Effector memory CD4-positive, alpha-beta T cell (primary cell): ENCODE measurements around the gene LHX4.

Experiments used
- DNase-seq, 3 donors: peaks; one replicate each; pipeline ENCODE4 v3.0.0-alpha.2; 2020
- H3K27ac ChIP-seq: 2 replicates; pipeline ENCODE4 v1.7.0; 2013; ENCODE audit warnings: mild to moderate bottlenecking, low read length, moderate library complexity; ENCODE audit not compliant: insufficient read depth, poor library complexity, severe bottlenecking
- H3K27me3 ChIP-seq: replicated peaks from 2 replicates; pipeline ENCODE4 v1.7.0; 2013; ENCODE audit warnings: mild to moderate bottlenecking, low read length; ENCODE audit not compliant: insufficient read depth, control insufficient read depth, poor library complexity, severe bottlenecking
- H3K36me3 ChIP-seq: 2 replicates; pipeline ENCODE4 v1.7.0; 2013; ENCODE audit warnings: mild to moderate bottlenecking, low read length, moderate library complexity; ENCODE audit not compliant: control insufficient read depth, insufficient read depth
- H3K4me1 ChIP-seq: 2 replicates; pipeline ENCODE4 v1.7.0; 2013; ENCODE audit warnings: low read length, mild to moderate bottlenecking; ENCODE audit not compliant: control insufficient read depth, insufficient read depth, poor library complexity, severe bottlenecking
- H3K4me3 ChIP-seq: 2 replicates; pipeline ENCODE4 v1.7.0; 2013; ENCODE audit warnings: low read length, low read depth, mild to moderate bottlenecking; ENCODE audit not compliant: insufficient read depth, poor library complexity, severe bottlenecking
- H3K9me3 ChIP-seq: 2 replicates; pipeline ENCODE4 v1.7.0; 2013; ENCODE audit warnings: mild to moderate bottlenecking, low read length, moderate library complexity; ENCODE audit not compliant: control insufficient read depth

Gene LHX4

GRCh38 chr1:180257028-180257386 lies 26.9 kb downstream of the LHX4 start:
- no peaks in the 10 kb centered on the region for H3K36me3 ChIP-seq
- no peaks in the 10 kb centered on the region for H3K9me3 ChIP-seq
- H3K27ac ChIP-seq = no peak overlapping the region
- no peaks in the 10 kb centered on the region for H3K4me1 ChIP-seq
- no peak overlapping the region for H3K4me3 ChIP-seq
- no peak for DNase-seq
- peaks cover 12% of the 10 kb centered on the region for H3K27me3 ChIP-seq

- H3K9me3 ChIP-seq = no peaks in the 10 kb centered on the region
- DNase-seq = no peak
- no peak overlapping the region for H3K27ac ChIP-seq
- H3K36me3 ChIP-seq = no peaks in the 10 kb centered on the region
- no peaks in the 10 kb centered on the region for H3K4me1 ChIP-seq
- no peak overlapping the region for H3K4me3 ChIP-seq
- H3K27me3 ChIP-seq = peaks cover 8% of the 10 kb centered on the region
Measured at GRCh38 chr1:180257486-180257885, 27.4 kb downstream of the LHX4 start.

GRCh38 chr1:180258290-180258689 lies 28.2 kb downstream of the LHX4 start:
- no peaks in the 10 kb centered on the region for H3K9me3 ChIP-seq
- H3K27ac ChIP-seq = no peak overlapping the region
- no peaks in the 10 kb centered on the region for H3K4me1 ChIP-seq
- H3K36me3 ChIP-seq = no peaks in the 10 kb centered on the region
- H3K4me3 ChIP-seq = no peak overlapping the region
- peaks cover 8% of the 10 kb centered on the region for H3K27me3 ChIP-seq
- DNase-seq = no peak

DNA sequence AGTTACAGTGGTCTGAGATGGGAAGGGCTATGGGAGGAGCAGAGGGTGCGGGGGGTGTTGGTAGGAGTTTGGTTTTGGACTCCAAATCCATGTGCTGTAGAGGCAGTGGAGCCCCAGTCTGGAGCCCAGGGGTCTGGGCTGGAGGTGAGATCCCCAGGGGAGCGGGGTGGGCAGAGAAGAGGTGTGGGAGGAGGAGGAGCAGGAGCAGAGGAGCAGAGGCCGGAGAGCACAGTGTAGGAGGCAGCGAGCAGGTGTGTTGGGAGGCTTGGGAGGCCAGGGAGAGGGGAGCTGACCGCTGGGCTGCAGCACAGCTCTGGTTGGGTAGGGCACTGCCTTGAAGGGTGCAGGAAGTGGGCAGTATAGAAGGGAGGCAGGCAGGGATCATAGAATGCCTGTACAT lies 28.9 kb downstream of the LHX4 start:
- Histone ChIP-seq H3K36me3 (no peaks in the 10 kb centered on the region), H3K9me3 (no peaks in the 10 kb centered on the region), H3K27ac (no peak overlapping the region), H3K27me3 (peaks cover 4% of the 10 kb centered on the region), H3K4me1 (no peaks in the 10 kb centered on the region), H3K4me3 (no peak overlapping the region)
- DNase-seq = no peak

DNA sequence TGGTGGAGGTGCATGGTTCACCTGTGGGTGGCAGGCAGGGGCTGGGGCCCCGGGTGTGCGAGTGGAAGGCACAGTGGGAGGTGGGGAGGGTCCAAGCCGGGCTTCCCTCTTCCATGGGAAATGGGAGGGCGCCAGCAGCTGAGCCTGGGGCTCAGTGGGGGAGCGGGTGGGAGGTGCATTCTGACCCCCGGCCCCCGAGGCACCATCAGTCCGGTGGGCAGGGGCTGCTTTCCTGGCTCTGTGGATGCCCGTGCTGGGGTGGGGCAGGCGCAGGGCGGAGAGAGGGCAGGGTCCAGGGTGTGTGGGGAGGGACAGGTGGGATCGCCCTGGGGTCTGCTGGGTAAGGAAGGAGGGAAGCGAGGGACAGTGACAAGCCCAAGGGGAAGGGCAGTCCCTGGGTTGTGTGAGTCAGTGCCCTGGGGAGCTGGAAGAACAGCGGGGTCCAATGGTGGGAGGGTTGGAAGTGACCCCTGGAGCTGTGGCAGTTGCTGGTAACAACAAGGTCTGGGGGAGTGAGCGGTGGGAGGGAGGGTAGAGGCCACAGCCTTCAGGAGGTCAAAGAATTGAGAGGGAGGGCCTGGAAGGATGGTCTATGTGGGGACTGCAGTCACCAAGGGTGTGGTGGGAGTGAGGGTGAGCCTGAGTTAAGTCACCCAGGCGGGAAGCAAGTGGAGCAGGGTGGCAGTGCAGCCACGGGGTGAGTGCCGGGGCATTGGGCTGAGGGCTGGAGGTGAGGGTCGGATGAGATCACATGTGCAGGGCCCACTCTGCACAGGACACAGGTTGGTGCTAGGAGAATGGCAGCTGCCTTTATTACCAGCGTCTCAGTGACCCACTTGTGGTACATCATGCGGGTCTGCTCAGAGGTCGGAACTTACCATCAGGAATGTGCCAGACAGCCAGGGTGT lies 29.6 kb downstream of the LHX4 start:
- no peaks in the 10 kb centered on the region for H3K36me3 ChIP-seq
- H3K27ac ChIP-seq = no peak overlapping the region
- H3K4me1 ChIP-seq = no peaks in the 10 kb centered on the region
- no peak overlapping the region for H3K4me3 ChIP-seq
- no peaks in the 10 kb centered on the region for H3K27me3 ChIP-seq
- no peaks in the 10 kb centered on the region for H3K9me3 ChIP-seq
- DNase-seq = no peak

DNA sequence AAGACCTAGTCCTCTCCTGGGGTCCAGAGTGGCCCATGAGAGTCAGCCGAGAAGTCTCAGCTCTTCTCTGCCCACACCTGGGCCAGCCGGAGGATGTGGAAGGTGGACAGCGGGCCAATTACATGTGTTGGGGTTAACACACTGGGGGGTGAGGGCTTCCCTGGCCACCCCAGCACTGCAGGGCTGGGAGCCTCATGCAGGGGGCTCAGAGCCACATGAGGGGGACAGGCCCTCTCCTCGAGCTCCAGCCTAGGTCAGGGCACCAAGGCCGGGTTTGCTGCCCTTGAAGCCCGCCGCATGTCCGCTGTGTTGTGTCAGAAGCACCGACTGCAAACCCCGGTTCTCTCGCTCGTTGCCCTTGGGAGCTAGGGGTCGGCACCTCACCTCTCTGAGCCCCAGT lies 30.5 kb downstream of the LHX4 start:
- no peak overlapping the region for H3K27ac ChIP-seq
- H3K36me3 ChIP-seq = no peaks in the 10 kb centered on the region
- H3K4me3 ChIP-seq = no peak overlapping the region
- no peaks in the 10 kb centered on the region for H3K27me3 ChIP-seq
- H3K4me1 ChIP-seq = no peaks in the 10 kb centered on the region
- no peak for DNase-seq
- no peaks in the 10 kb centered on the region for H3K9me3 ChIP-seq

- Histone ChIP-seq H3K27ac (no peak overlapping the region), H3K9me3 (no peaks in the 10 kb centered on the region), H3K4me1 (no peaks in the 10 kb centered on the region), H3K27me3 (no peaks in the 10 kb centered on the region), H3K4me3 (no peak overlapping the region), H3K36me3 (no peaks in the 10 kb centered on the region)
- DNase-seq = no peak
Measured at GRCh38 chr1:180261030-180261429, 31.0 kb downstream of the LHX4 start.

DNA sequence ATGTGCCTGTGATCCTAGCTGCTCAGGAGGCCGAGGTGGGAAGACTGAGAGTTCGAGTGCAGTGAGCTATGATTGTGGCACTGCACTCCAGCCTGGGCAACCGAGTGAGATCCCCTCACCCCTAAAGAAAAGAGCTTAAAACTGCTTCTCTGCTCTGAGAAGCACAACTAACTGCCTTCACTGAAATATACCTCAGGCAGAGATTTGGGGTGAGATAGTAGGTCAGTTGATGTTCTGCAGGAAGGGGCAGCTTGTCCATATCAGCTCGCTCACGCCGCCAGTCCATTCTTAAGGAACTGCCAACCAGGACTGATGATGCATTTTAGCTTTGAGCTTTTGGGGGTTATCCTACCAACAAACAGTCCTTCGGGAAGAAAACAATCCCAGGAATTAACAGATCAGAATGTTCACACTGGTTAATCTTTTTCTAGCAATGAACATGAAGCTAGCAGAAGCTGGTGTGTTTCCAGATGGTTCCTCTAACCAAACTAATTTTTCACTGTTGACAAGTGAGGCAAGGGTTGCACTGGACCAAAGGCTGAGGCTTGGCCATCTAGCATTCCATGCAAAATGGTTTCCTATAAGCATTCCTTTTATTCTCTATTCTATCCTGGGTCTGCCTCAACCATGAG lies 31.6 kb downstream of the LHX4 start:
- H3K4me1 ChIP-seq = no peaks in the 10 kb centered on the region
- H3K9me3 ChIP-seq = no peaks in the 10 kb centered on the region
- no peak overlapping the region for H3K27ac ChIP-seq
- no peak overlapping the region for H3K4me3 ChIP-seq
- H3K27me3 ChIP-seq = no peaks in the 10 kb centered on the region
- H3K36me3 ChIP-seq = no peaks in the 10 kb centered on the region
- DNase-seq = no peak

GRCh38 chr1:180262628-180263488 lies 32.8 kb downstream of the LHX4 start:
- Histone ChIP-seq H3K9me3 (no peaks in the 10 kb centered on the region), H3K4me1 (no peaks in the 10 kb centered on the region), H3K36me3 (no peaks in the 10 kb centered on the region), H3K4me3 (no peak overlapping the region), H3K27ac (no peak overlapping the region), H3K27me3 (no peaks in the 10 kb centered on the region)
- no peak for DNase-seq

DNA sequence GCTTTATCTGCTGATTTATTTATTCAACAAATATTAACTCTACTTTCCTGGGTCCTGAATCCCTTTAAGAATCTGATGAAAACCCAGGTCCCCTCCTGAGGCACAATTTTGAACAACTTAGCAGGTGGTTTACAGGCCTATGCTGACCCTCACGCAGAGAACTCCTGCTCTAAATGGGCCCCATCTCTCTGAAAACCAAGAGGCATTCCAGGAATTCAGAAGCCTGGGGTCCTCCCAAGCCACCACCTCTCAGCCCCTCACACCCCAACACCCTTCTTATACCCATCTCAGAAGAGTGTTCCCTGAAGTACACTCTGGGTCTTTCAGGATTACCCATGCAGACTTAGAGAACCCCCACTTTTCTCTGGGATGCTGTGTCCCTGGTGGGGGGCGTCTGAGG lies 34.5 kb downstream of the LHX4 start:
- H3K36me3 ChIP-seq = no peaks in the 10 kb centered on the region
- no peaks in the 10 kb centered on the region for H3K4me1 ChIP-seq
- H3K4me3 ChIP-seq = no peak overlapping the region
- H3K27me3 ChIP-seq = no peaks in the 10 kb centered on the region
- DNase-seq = no peak
- H3K9me3 ChIP-seq = no peaks in the 10 kb centered on the region
- no peak overlapping the region for H3K27ac ChIP-seq
